ENCODE results near the gene ATP11A. TPM values are rescaled to one million over a fixed set of nuclear protein-coding genes. Genes with fewer than 3 reads are reported as not detected.
A peak's percentile ranks its signal among the peaks of the same experiment; 100 is the strongest.

Gene ATP11A
- total RNA-seq, 1 experiment from 2014 or later: 232 TPM

DNA sequence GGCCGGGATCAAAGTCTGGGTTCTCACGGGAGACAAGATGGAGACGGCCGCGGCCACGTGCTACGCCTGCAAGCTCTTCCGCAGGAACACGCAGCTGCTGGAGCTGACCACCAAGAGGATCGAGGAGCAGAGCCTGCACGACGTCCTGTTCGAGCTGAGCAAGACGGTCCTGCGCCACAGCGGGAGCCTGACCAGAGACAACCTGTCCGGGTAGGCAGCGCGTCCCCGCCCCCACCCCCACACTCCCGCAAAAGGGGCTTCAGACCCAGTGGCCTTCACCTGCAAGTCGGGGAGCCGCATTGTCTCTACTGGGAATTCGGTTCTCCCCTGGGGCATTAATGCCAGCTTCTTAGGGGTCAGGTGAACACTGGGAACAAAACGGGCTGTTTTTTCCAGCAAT is 164.5 kb downstream of the ATP11A start:
- ChIA-PET CTCF (no interaction called here), POLR2A (no interaction called here)
- peaks cover 5% of the 10 kb centered on the region for H3K36me3 ChIP-seq (ENCODE audit: control insufficient read depth, insufficient read depth, low read length)

DNA sequence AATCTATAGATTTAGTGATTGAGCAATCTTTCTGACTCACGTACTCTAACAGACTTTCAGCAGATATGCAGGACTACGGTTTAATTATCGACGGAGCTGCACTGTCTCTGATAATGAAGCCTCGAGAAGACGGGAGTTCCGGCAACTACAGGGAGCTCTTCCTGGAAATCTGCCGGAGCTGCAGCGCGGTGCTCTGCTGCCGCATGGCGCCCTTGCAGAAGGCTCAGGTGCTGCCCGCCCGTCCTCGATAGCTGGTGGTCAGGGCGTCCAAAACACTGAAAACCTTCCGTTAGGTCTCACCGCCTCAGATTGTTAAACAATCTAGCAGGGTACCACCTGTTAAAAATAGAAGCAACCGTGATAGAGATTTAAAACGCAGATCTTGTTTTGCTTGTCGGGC is 166.0 kb downstream of the ATP11A start:
- BruUV-seq (replicated peaks): no TSS peak
- Histone ChIP-seq H3K36me3 (ENCODE audit: control insufficient read depth, insufficient read depth, low read length) (peaks cover 5% of the 10 kb centered on the region), H3K4me3 (ENCODE audit: low read depth, low read length) (no peak overlapping the region), H3K9me3 (no peaks in the 10 kb centered on the region), H3K4me1 (no peaks in the 10 kb centered on the region), H3K27me3 (replicated peaks; ENCODE audit: control insufficient read depth, insufficient read depth, low read length) (no peaks in the 10 kb centered on the region)
- Mint-ChIP-seq H3K4me3 (ENCODE audit: unreplicated experiment) (no peak overlapping the region), H3K36me3 (ENCODE audit: insufficient read depth, unreplicated experiment) (peaks cover 98% of the 10 kb centered on the region), H3K4me1 (ENCODE audit: low read depth, unreplicated experiment) (no peaks in the 10 kb centered on the region), H3K27me3 (ENCODE audit: insufficient read depth, unreplicated experiment) (no peaks in the 10 kb centered on the region), H3K9me3 (ENCODE audit: unreplicated experiment) (no peaks in the 10 kb centered on the region), H3K27ac (ENCODE audit: unreplicated experiment) (no peak overlapping the region)
- POLR2A ChIA-PET: no interaction called here
- peak in 1 of 2 experiments; percentile 12 for DNase-seq
- TF ChIP-seq, protein P1, sequence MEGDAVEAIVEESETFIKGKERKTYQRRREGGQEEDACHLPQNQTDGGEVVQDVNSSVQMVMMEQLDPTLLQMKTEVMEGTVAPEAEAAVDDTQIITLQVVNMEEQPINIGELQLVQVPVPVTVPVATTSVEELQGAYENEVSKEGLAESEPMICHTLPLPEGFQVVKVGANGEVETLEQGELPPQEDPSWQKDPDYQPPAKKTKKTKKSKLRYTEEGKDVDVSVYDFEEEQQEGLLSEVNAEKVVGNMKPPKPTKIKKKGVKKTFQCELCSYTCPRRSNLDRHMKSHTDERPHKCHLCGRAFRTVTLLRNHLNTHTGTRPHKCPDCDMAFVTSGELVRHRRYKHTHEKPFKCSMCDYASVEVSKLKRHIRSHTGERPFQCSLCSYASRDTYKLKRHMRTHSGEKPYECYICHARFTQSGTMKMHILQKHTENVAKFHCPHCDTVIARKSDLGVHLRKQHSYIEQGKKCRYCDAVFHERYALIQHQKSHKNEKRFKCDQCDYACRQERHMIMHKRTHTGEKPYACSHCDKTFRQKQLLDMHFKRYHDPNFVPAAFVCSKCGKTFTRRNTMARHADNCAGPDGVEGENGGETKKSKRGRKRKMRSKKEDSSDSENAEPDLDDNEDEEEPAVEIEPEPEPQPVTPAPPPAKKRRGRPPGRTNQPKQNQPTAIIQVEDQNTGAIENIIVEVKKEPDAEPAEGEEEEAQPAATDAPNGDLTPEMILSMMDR (IDR thresholded peaks at IDR 0.05; ENCODE audit: insufficient read depth in 1 of 2, low read depth in 1 of 2, low read length in 1 of 2, severe bottlenecking in 1 of 2, unreplicated experiment in 1 of 2): no peak
- CTCF ChIA-PET: no interaction called here
- intact Hi-C loops (cut with micrococcal nuclease; ENCODE audit: unreplicated experiment): no loop called here

More for the DNA sequence above, 164.5 kb downstream of the ATP11A start:
- Mint-ChIP-seq H3K4me1 (ENCODE audit: low read depth, unreplicated experiment) (no peaks in the 10 kb centered on the region), H3K27ac (ENCODE audit: unreplicated experiment) (no peak overlapping the region), H3K36me3 (ENCODE audit: insufficient read depth, unreplicated experiment) (peaks cover 96% of the 10 kb centered on the region), H3K4me3 (ENCODE audit: unreplicated experiment) (no peak overlapping the region), H3K27me3 (ENCODE audit: insufficient read depth, unreplicated experiment) (no peaks in the 10 kb centered on the region), H3K9me3 (ENCODE audit: unreplicated experiment) (no peaks in the 10 kb centered on the region)
- Histone ChIP-seq H3K4me3 (ENCODE audit: low read depth, low read length) (no peak overlapping the region), H3K4me1 (no peaks in the 10 kb centered on the region), H3K9me3 (no peaks in the 10 kb centered on the region), H3K27me3 (replicated peaks; ENCODE audit: control insufficient read depth, insufficient read depth, low read length) (no peaks in the 10 kb centered on the region)
- intact Hi-C loops (cut with micrococcal nuclease; ENCODE audit: unreplicated experiment): no loop called here
- BruUV-seq (replicated peaks): no TSS peak
- peak in 1 of 2 experiments; percentile 25 for DNase-seq
- TF ChIP-seq, protein P1 (IDR thresholded peaks at IDR 0.05; ENCODE audit: insufficient read depth in 1 of 2, low read depth in 1 of 2, low read length in 1 of 2, severe bottlenecking in 1 of 2, unreplicated experiment in 1 of 2): no peak

DNA sequence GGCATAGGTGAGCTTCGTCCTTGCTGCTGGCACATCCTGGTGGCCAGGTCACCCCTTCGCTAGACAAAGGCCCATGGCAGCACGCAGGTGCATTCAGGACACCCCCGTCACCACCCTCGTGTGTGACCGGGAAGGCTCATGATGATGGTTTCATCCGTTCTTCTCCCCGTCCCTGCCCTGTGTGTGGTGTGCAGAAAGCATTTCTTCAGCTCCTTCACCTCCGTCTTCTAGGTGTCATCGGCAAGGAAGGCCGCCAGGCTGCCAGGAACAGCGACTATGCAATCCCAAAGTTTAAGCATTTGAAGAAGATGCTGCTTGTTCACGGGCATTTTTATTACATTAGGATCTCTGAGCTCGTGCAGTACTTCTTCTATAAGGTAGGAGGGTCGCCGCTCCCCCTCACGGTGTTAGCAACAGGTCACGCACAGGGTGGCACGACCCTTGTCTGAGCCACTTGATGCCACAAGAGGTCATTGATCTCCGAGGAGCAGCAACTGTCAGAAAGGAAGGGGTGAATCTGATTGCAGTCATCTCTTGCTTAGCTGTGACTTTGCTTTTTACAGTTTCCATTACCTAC is 168.2 kb downstream of the ATP11A start:
- intact Hi-C loops (cut with micrococcal nuclease; ENCODE audit: unreplicated experiment): no loop called here
- H3K4me1 Mint-ChIP-seq (ENCODE audit: low read depth, unreplicated experiment): no peaks in the 10 kb centered on the region
- H3K27ac Mint-ChIP-seq (ENCODE audit: unreplicated experiment): no peak overlapping the region
- POLR2A ChIA-PET: no interaction called here
- H3K36me3 ChIP-seq (ENCODE audit: control insufficient read depth, insufficient read depth, low read length): peaks cover 7% of the 10 kb centered on the region
- CTCF ChIA-PET: interaction anchor here (1.5 kb wide), 1 partner anchor 16 kb away, joined by 3 read pairs; no protein-coding TSS in a partner anchor
- H3K27me3 ChIP-seq (replicated peaks; ENCODE audit: control insufficient read depth, insufficient read depth, low read length): no peaks in the 10 kb centered on the region
- peak in 1 of 2 experiments; percentile 20 for DNase-seq
- no peaks in the 10 kb centered on the region for H3K27me3 Mint-ChIP-seq (ENCODE audit: insufficient read depth, unreplicated experiment)
- H3K9me3 Mint-ChIP-seq (ENCODE audit: unreplicated experiment): no peaks in the 10 kb centered on the region
- BruUV-seq (replicated peaks): no TSS peak
- H3K4me1 ChIP-seq: no peaks in the 10 kb centered on the region
- no peak overlapping the region for H3K4me3 Mint-ChIP-seq (ENCODE audit: unreplicated experiment)
- peaks cover 95% of the 10 kb centered on the region for H3K36me3 Mint-ChIP-seq (ENCODE audit: insufficient read depth, unreplicated experiment)
- no peaks in the 10 kb centered on the region for H3K9me3 ChIP-seq
- H3K4me3 ChIP-seq (ENCODE audit: low read depth, low read length): no peak overlapping the region
- TF ChIP-seq, protein P1 (IDR thresholded peaks at IDR 0.05; ENCODE audit: insufficient read depth in 1 of 2, low read depth in 1 of 2, low read length in 1 of 2, severe bottlenecking in 1 of 2, unreplicated experiment in 1 of 2): no peak

All from Caco-2 (cell line).